Measurements from ENCODE around the gene POLR1G.

Gene POLR1G

DNA sequence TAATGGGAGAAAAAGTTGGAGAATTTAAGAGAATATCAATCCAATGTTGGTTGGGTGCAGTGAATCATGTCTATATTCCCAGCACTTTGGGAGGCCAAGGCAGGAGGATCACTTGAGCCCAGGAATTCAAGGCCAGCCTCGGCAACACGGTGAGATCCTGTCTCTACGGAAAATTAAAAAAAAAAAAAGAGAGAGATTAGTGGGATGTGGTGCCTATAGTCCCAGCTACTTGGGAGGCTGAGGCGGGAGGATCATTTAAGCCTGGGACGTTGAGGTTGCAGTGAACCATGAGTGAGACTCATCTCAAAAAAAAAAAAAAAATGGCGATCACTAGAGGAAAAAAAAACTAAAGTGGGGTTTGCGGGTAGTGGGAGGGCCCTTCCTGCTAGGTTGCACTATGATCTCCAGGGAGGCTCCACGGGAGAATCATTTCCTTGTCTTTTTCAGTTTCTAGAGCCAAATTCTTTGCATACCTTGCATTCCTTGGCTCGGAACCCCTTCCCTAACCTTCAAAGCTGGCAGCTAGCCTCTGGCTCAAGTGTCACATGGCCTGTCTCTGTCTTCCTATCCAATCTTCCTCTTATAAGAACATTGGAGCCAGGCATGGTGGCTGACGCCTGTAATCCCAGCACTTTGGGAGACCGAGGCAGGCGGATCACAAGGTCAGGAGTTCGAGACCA is 30.3 kb upstream of the POLR1G start:
- Histone ChIP-seq H3K4me1 (ENCODE audit: control insufficient read depth, insufficient read depth, low read length) (no peaks in the 10 kb centered on the region), H3K27me3 (ENCODE audit: control insufficient read depth, insufficient read depth, low read length) (no peaks in the 10 kb centered on the region), H3K36me3 (ENCODE audit: control insufficient read depth, insufficient read depth, low read length) (no peaks in the 10 kb centered on the region), H3K9ac (ENCODE audit: low read length) (no peak overlapping the region), H3K9me3 (ENCODE audit: control insufficient read depth, low read length) (no peaks in the 10 kb centered on the region), H3K4me3 (ENCODE audit: low read length) (no peak overlapping the region)

- H3K4me1 ChIP-seq (ENCODE audit: control insufficient read depth, insufficient read depth, low read length), result no peaks in the 10 kb centered on the region
- peaks cover 4% of the 10 kb centered on the region for H3K27me3 ChIP-seq (ENCODE audit: control insufficient read depth, insufficient read depth, low read length)
- H3K9me3 ChIP-seq (ENCODE audit: control insufficient read depth, low read length), result no peaks in the 10 kb centered on the region
- H3K9ac ChIP-seq (ENCODE audit: low read length), result no peak overlapping the region
- H3K36me3 ChIP-seq (ENCODE audit: control insufficient read depth, insufficient read depth, low read length), result no peaks in the 10 kb centered on the region
- H3K4me3 ChIP-seq (ENCODE audit: low read length), result no peak overlapping the region
Measured at GRCh38 chr19:45380107-45380506, 26.3 kb upstream of the POLR1G start.

DNA sequence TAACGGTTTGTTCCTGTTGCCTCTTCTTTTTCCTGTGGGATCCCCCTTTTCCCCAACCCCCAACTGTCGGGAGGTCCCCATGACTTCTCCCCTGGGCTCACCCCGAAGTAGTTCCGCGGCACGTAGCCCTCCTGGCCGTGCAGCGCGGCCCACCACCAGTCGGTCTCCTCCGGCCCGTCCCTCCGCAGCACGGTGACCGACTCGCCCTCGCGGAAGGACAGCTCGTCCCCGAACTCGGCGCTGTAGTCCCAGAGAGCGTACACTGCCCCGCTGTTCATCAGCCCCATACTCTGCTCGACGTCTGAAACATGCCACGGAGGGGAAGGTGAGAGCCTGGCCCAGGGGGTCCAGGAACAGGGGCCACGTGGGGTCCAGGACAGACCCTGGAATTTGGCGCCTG is 24.0 kb upstream of the POLR1G start:
- no peaks in the 10 kb centered on the region for H3K36me3 ChIP-seq (ENCODE audit: control insufficient read depth, insufficient read depth, low read length)
- no peaks in the 10 kb centered on the region for H3K9me3 ChIP-seq (ENCODE audit: control insufficient read depth, low read length)
- H3K4me3 ChIP-seq (ENCODE audit: low read length), result no peak overlapping the region
- peaks cover 15% of the 10 kb centered on the region for H3K27me3 ChIP-seq (ENCODE audit: control insufficient read depth, insufficient read depth, low read length)
- H3K4me1 ChIP-seq (ENCODE audit: control insufficient read depth, insufficient read depth, low read length), result no peaks in the 10 kb centered on the region
- H3K9ac ChIP-seq (ENCODE audit: low read length), result no peak overlapping the region

GRCh38 chr19:45385392-45386221 is 20.8 kb upstream of the POLR1G start:
- Histone ChIP-seq H3K27me3 (ENCODE audit: control insufficient read depth, insufficient read depth, low read length) (peaks cover 15% of the 10 kb centered on the region), H3K4me3 (ENCODE audit: low read length) (no peak overlapping the region), H3K36me3 (ENCODE audit: control insufficient read depth, insufficient read depth, low read length) (no peaks in the 10 kb centered on the region), H3K9me3 (ENCODE audit: control insufficient read depth, low read length) (no peaks in the 10 kb centered on the region), H3K9ac (ENCODE audit: low read length) (no peak overlapping the region), H3K4me1 (ENCODE audit: control insufficient read depth, insufficient read depth, low read length) (no peaks in the 10 kb centered on the region)

GRCh38 chr19:45391346-45391745 is 15.1 kb upstream of the POLR1G start:
- Histone ChIP-seq H3K4me3 (ENCODE audit: low read length) (no peak overlapping the region), H3K36me3 (ENCODE audit: control insufficient read depth, insufficient read depth, low read length) (no peaks in the 10 kb centered on the region), H3K9me3 (ENCODE audit: control insufficient read depth, low read length) (no peaks in the 10 kb centered on the region), H3K4me1 (ENCODE audit: control insufficient read depth, insufficient read depth, low read length) (no peaks in the 10 kb centered on the region), H3K27me3 (ENCODE audit: control insufficient read depth, insufficient read depth, low read length) (no peaks in the 10 kb centered on the region), H3K9ac (ENCODE audit: low read length) (no peak overlapping the region)

DNA sequence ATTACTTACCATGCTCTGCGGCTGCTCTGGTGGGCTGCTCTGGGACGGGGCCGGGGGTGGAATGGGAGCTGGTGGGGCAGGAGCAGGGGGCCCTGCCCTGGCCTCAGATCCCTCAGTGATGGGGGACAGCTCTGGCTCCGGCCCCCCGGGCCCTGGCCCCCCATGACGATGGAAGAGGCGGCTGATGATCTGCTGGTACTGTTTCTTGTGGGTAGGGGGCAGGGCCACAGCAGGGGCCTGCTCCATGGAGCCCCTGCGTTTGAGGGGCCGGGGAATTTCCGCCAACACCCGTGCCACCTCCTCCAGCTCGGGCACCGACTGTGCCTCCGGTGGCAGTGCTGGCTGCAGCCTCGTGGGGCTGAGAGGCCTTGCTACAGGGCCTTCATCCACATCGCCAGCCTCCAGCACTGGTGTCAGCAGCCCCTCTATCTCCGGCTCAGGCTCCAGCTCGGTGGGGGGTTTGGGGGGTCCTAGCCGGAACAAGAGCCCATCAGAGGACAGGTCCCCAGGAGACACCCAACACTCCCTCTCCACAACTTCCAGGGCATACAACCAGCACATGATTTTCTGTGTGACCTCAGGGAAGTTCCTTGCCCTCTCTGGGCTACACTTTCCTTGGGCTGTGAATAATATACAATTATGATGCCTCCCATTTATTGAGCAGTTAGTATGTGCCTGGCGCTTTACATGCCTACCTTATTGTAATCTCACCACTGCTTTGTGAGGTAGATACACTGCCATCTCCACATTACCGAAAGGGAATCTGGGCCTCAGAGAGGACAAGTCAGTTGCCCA is 14.4 kb upstream of the POLR1G start:
- no peaks in the 10 kb centered on the region for H3K9me3 ChIP-seq (ENCODE audit: control insufficient read depth, low read length)
- no peaks in the 10 kb centered on the region for H3K36me3 ChIP-seq (ENCODE audit: control insufficient read depth, insufficient read depth, low read length)
- no peaks in the 10 kb centered on the region for H3K27me3 ChIP-seq (ENCODE audit: control insufficient read depth, insufficient read depth, low read length)
- H3K4me3 ChIP-seq (ENCODE audit: low read length), result no peak overlapping the region
- no peaks in the 10 kb centered on the region for H3K4me1 ChIP-seq (ENCODE audit: control insufficient read depth, insufficient read depth, low read length)
- H3K9ac ChIP-seq (ENCODE audit: low read length), result no peak overlapping the region

- H3K27me3 ChIP-seq (ENCODE audit: control insufficient read depth, insufficient read depth, low read length), result no peaks in the 10 kb centered on the region
Measured at GRCh38 chr19:45395821-45396617, 10.4 kb upstream of the POLR1G start.

GRCh38 chr19:45400192-45400591 is 6.3 kb upstream of the POLR1G start:
- Histone ChIP-seq H3K9ac (ENCODE audit: low read length) (no peak overlapping the region), H3K4me1 (ENCODE audit: control insufficient read depth, insufficient read depth, low read length) (peaks cover 23% of the 10 kb centered on the region), H3K36me3 (ENCODE audit: control insufficient read depth, insufficient read depth, low read length) (no peaks in the 10 kb centered on the region), H3K4me3 (ENCODE audit: low read length) (no peak overlapping the region), H3K9me3 (ENCODE audit: control insufficient read depth, low read length) (no peaks in the 10 kb centered on the region), H3K27me3 (ENCODE audit: control insufficient read depth, insufficient read depth, low read length) (peaks cover 8% of the 10 kb centered on the region)

More at GRCh38 chr19:45395821-45396617, 10.4 kb upstream of the POLR1G start:
- no peaks in the 10 kb centered on the region for H3K36me3 ChIP-seq (ENCODE audit: control insufficient read depth, insufficient read depth, low read length)
- no peak overlapping the region for H3K9ac ChIP-seq (ENCODE audit: low read length)
- H3K4me3 ChIP-seq (ENCODE audit: low read length), result no peak overlapping the region
- H3K4me1 ChIP-seq (ENCODE audit: control insufficient read depth, insufficient read depth, low read length), result no peaks in the 10 kb centered on the region
- H3K9me3 ChIP-seq (ENCODE audit: control insufficient read depth, low read length), result no peaks in the 10 kb centered on the region

GRCh38 chr19:45401815-45402214 is 4.6 kb upstream of the POLR1G start:
- Histone ChIP-seq H3K27me3 (ENCODE audit: control insufficient read depth, insufficient read depth, low read length) (peaks cover 8% of the 10 kb centered on the region), H3K36me3 (ENCODE audit: control insufficient read depth, insufficient read depth, low read length) (no peaks in the 10 kb centered on the region), H3K4me3 (ENCODE audit: low read length) (no peak overlapping the region), H3K9ac (ENCODE audit: low read length) (no peak overlapping the region), H3K9me3 (ENCODE audit: control insufficient read depth, low read length) (no peaks in the 10 kb centered on the region), H3K4me1 (ENCODE audit: control insufficient read depth, insufficient read depth, low read length) (peaks cover 28% of the 10 kb centered on the region)

- no peaks in the 10 kb centered on the region for H3K9me3 ChIP-seq (ENCODE audit: control insufficient read depth, low read length)
- peaks cover 34% of the 10 kb centered on the region for H3K4me1 ChIP-seq (ENCODE audit: control insufficient read depth, insufficient read depth, low read length)
- H3K9ac ChIP-seq (ENCODE audit: low read length), result peak overlapping the region; percentile 27
- peaks cover 8% of the 10 kb centered on the region for H3K27me3 ChIP-seq (ENCODE audit: control insufficient read depth, insufficient read depth, low read length)
- no peaks in the 10 kb centered on the region for H3K36me3 ChIP-seq (ENCODE audit: control insufficient read depth, insufficient read depth, low read length)
- no peak overlapping the region for H3K4me3 ChIP-seq (ENCODE audit: low read length)
Measured at GRCh38 chr19:45402298-45403061, 4.0 kb upstream of the POLR1G start.

GRCh38 chr19:45403272-45403671 is 3.2 kb upstream of the POLR1G start:
- Histone ChIP-seq H3K4me1 (ENCODE audit: control insufficient read depth, insufficient read depth, low read length) (peaks cover 34% of the 10 kb centered on the region), H3K9ac (ENCODE audit: low read length) (peak overlapping the region; percentile 83), H3K9me3 (ENCODE audit: control insufficient read depth, low read length) (no peaks in the 10 kb centered on the region), H3K36me3 (ENCODE audit: control insufficient read depth, insufficient read depth, low read length) (no peaks in the 10 kb centered on the region), H3K4me3 (ENCODE audit: low read length) (no peak overlapping the region), H3K27me3 (ENCODE audit: control insufficient read depth, insufficient read depth, low read length) (peaks cover 8% of the 10 kb centered on the region)

Data from mucosa of stomach (tissue), 1 donor.